ENCODE data around the gene CACNG6.

DNA sequence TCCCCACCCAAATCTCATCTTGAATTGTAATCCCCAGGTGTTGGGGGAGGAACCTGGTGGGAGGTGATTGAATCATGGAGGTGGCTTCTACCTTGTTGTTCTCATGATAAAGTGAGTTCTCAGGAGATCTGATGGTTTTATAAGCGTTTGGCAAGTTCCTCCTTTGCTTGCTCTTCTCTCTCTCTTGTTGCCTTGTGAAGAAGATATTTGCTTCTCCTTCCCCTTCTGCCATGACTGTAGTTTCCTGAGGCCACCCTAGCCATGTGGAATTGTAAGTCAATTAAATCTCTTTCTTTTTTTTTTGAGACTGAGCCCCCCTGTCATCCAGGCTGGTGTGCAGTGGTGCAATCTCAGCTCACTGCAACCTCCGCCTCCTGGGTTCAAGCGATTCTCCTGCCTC lies 37.9 kb downstream of the CACNG6 start:
- no peak for TF ChIP-seq POLR2AphosphoS5 (IDR thresholded peaks at IDR 0.05; ENCODE audit: insufficient read depth in 1 of 2, low read depth in 1 of 2)
- TF ChIP-seq, protein P1, sequence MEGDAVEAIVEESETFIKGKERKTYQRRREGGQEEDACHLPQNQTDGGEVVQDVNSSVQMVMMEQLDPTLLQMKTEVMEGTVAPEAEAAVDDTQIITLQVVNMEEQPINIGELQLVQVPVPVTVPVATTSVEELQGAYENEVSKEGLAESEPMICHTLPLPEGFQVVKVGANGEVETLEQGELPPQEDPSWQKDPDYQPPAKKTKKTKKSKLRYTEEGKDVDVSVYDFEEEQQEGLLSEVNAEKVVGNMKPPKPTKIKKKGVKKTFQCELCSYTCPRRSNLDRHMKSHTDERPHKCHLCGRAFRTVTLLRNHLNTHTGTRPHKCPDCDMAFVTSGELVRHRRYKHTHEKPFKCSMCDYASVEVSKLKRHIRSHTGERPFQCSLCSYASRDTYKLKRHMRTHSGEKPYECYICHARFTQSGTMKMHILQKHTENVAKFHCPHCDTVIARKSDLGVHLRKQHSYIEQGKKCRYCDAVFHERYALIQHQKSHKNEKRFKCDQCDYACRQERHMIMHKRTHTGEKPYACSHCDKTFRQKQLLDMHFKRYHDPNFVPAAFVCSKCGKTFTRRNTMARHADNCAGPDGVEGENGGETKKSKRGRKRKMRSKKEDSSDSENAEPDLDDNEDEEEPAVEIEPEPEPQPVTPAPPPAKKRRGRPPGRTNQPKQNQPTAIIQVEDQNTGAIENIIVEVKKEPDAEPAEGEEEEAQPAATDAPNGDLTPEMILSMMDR (IDR thresholded peaks at IDR 0.05) = no peak
- no peak for TF ChIP-seq POLR2A (IDR thresholded peaks at IDR 0.05)
